SU-DHL-6 (cell line): Measurements from ENCODE around the gene WSCD2.

Experiments
- H2AFZ ChIP-seq: fragments of 200-600 bp; sonication (generic); 2 replicates; pipeline ENCODE4 v1.6.1; 2014; ENCODE audit warnings: low read depth, mild to moderate bottlenecking, moderate library complexity, mixed read lengths, antibody characterized with exemption, low read length; ENCODE audit not compliant: severe bottlenecking
- H3F3A ChIP-seq: fragments of 200-600 bp; shearing (Covaris generic); 2 replicates; pipeline ENCODE4 v1.6.0; 2016; ENCODE audit warnings: antibody characterized with exemption, mild to moderate bottlenecking; ENCODE audit not compliant: insufficient read depth
- H3K27ac ChIP-seq: fragments of 200-600 bp; sonication (generic); 2 replicates; pipeline ENCODE4 v1.5.1; 2016; ENCODE audit warnings: low read depth, mild to moderate bottlenecking, low read length, moderate library complexity, mixed read lengths
- H3K27me3 ChIP-seq: fragments of 200-600 bp; sonication (generic), shearing (Covaris generic); 2 replicates; pipeline ENCODE4 v1.6.0; 2014; ENCODE audit warnings: mild to moderate bottlenecking, low read length
- H3K36me3 ChIP-seq: fragments of 200-600 bp; sonication (generic); 2 replicates; pipeline ENCODE4 v1.6.1; 2014; ENCODE audit warnings: mild to moderate bottlenecking, low read length, mixed read lengths
- H3K4me2 ChIP-seq: fragments of 300-600, 200-600 bp; shearing (Covaris generic), sonication (generic); 2 replicates; pipeline ENCODE4 v1.6.0; 2014; ENCODE audit warnings: low read length, low read depth, mild to moderate bottlenecking; ENCODE audit not compliant: poor library complexity, severe bottlenecking
- H3K4me3 ChIP-seq: fragments of 200-600 bp; sonication (generic); 2 replicates; pipeline ENCODE4 v1.5.1; 2014; ENCODE audit warnings: antibody characterized with exemption, low read length, mild to moderate bottlenecking, mixed read lengths; ENCODE audit not compliant: insufficient read depth, poor library complexity, severe bottlenecking
- H3K79me2 ChIP-seq: fragments of 200-600 bp; sonication (generic); 2 replicates; pipeline ENCODE4 v1.6.1; 2014; ENCODE audit warnings: mild to moderate bottlenecking, low read length, moderate library complexity; ENCODE audit not compliant: insufficient read depth
- H3K9ac ChIP-seq: fragments of 200-600 bp; sonication (generic); 2 replicates; pipeline ENCODE4 v1.7.0; 2014; ENCODE audit warnings: mild to moderate bottlenecking, low read length
- H3K9me2 ChIP-seq: fragments of 200-600 bp; sonication (generic); replicated peaks from 2 replicates; pipeline ENCODE4 v1.6.1; 2014; ENCODE audit warnings: low read length; ENCODE audit not compliant: insufficient read depth
- H3K9me3 ChIP-seq: fragments of 200-600 bp; sonication (generic); 2 replicates; pipeline ENCODE4 v1.6.1; 2014; ENCODE audit warnings: low read length, mixed read lengths; ENCODE audit not compliant: insufficient read depth
- H4K20me1 ChIP-seq: fragments of 200-600 bp; sonication (generic); 2 replicates; pipeline ENCODE4 v1.6.1; 2014; ENCODE audit warnings: low read depth, mild to moderate bottlenecking, antibody characterized with exemption, low read length, moderate library complexity, mixed read lengths
- CTCF ChIP-seq: fragments of 200-600 bp; sonication (generic); IDR thresholded peaks from one replicate; pipeline ENCODE4 v1.5.1; 2017; ENCODE audit warnings: antibody characterized with exemption, mild to moderate bottlenecking, low read length, moderate library complexity; ENCODE audit not compliant: insufficient read depth, poor library complexity, severe bottlenecking
- EZH2phosphoT487 ChIP-seq: fragments of 200-600 bp; sonication (generic), shearing (Covaris generic); conservative IDR thresholded peaks from 2 replicates; pipeline ENCODE4 v1.6.1; 2018; ENCODE audit warnings: mild to moderate bottlenecking, antibody characterized with exemption, low read length, moderate library complexity, mixed read lengths

WSCD2 gene

GRCh38 chr12:108090932-108091678, 38.0 kb upstream of the WSCD2 start:
- H3K79me2 ChIP-seq = no peaks in the 10 kb centered on the region
- no peaks in the 10 kb centered on the region for H3K36me3 ChIP-seq
- no peak overlapping the region for H3K4me3 ChIP-seq
- no peaks in the 10 kb centered on the region for H3K9me2 ChIP-seq
- H4K20me1 ChIP-seq = no peaks in the 10 kb centered on the region
- no peaks in the 10 kb centered on the region for H3K9me3 ChIP-seq
- no peak overlapping the region for H3K4me2 ChIP-seq
- H3K27ac ChIP-seq = no peak overlapping the region
- H3K27me3 ChIP-seq = no peaks in the 10 kb centered on the region
- H3K9ac ChIP-seq = no peak overlapping the region
- TF ChIP-seq CTCF (no peak), EZH2phosphoT487 (no peak)
- no peaks in the 10 kb centered on the region for H3F3A ChIP-seq
- no peak overlapping the region for H2AFZ ChIP-seq

DNA sequence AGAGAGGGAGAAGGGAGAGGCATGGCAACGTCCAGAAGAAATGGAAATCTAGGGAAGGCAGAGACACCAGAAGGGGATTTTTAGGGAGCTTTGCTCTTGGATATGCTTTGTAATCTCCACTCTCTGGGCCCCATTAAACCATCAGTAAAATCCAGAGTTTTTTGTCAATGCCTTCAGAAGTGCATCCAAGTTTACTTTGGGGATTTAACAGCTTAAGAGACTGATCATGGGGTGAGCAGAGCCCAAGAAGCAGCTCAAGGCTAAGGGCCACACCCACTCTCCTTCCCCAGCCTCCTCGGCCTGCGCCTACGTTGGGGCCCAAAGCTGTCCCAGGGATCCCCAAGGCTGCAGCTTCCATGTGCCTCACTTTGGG, 37.4 kb upstream of the WSCD2 start:
- H3K9ac ChIP-seq = no peak overlapping the region
- H3K79me2 ChIP-seq = no peaks in the 10 kb centered on the region
- no peaks in the 10 kb centered on the region for H4K20me1 ChIP-seq
- no peaks in the 10 kb centered on the region for H3F3A ChIP-seq
- TF ChIP-seq EZH2phosphoT487 (no peak), CTCF (no peak)
- H3K36me3 ChIP-seq = no peaks in the 10 kb centered on the region
- H3K9me2 ChIP-seq = no peaks in the 10 kb centered on the region
- H3K27ac ChIP-seq = no peak overlapping the region
- no peak overlapping the region for H2AFZ ChIP-seq
- H3K4me2 ChIP-seq = no peak overlapping the region
- no peaks in the 10 kb centered on the region for H3K9me3 ChIP-seq
- H3K4me3 ChIP-seq = no peak overlapping the region
- no peaks in the 10 kb centered on the region for H3K27me3 ChIP-seq

- H3K27me3 ChIP-seq = no peaks in the 10 kb centered on the region
- TF ChIP-seq CTCF (no peak), EZH2phosphoT487 (no peak)
- H3K27ac ChIP-seq = no peak overlapping the region
- H3K4me2 ChIP-seq = no peak overlapping the region
- no peak overlapping the region for H3K9ac ChIP-seq
- no peaks in the 10 kb centered on the region for H3F3A ChIP-seq
- no peaks in the 10 kb centered on the region for H3K79me2 ChIP-seq
- no peaks in the 10 kb centered on the region for H3K9me2 ChIP-seq
- H3K36me3 ChIP-seq = no peaks in the 10 kb centered on the region
- no peak overlapping the region for H2AFZ ChIP-seq
- H4K20me1 ChIP-seq = no peaks in the 10 kb centered on the region
- H3K9me3 ChIP-seq = no peaks in the 10 kb centered on the region
- H3K4me3 ChIP-seq = no peak overlapping the region
These were observed 35.9 kb upstream of the WSCD2 start for GRCh38 chr12:108093209-108093608.
